Endothelial cell (in vitro differentiated cells): ENCODE results near the gene RPS6KA2. TPM values are rescaled to one million over a fixed set of nuclear protein-coding genes. Genes with fewer than 3 reads are reported as not detected.
A peak's percentile ranks its signal among the peaks of the same experiment; 100 is the strongest.

Source experiments
- DNase-seq: peaks from one replicate; pipeline ENCODE4 v3.0.0; 2021; ENCODE audit warnings: low spot score
- H3K27ac Mint-ChIP-seq: one replicate; pipeline ENCODE4 v1.8.0; 2021; ENCODE audit warnings: mixed read lengths, inconsistent platforms; ENCODE audit not compliant: unreplicated experiment
- H3K27me3 Mint-ChIP-seq: one replicate; pipeline ENCODE4 v1.8.0; 2021; ENCODE audit warnings: mild to moderate bottlenecking, moderate library complexity, mixed read lengths, inconsistent platforms; ENCODE audit not compliant: unreplicated experiment
- H3K36me3 Mint-ChIP-seq: one replicate; pipeline ENCODE4 v1.8.0; 2021; ENCODE audit warnings: mild to moderate bottlenecking, low read depth, mixed read lengths, inconsistent platforms; ENCODE audit not compliant: unreplicated experiment
- H3K4me1 Mint-ChIP-seq: one replicate; pipeline ENCODE4 v1.8.0; 2021; ENCODE audit warnings: mild to moderate bottlenecking, mixed read lengths, inconsistent platforms; ENCODE audit not compliant: unreplicated experiment
- H3K4me3 Mint-ChIP-seq: one replicate; pipeline ENCODE4 v1.8.0; 2021; ENCODE audit warnings: mild to moderate bottlenecking, mixed read lengths, inconsistent platforms; ENCODE audit not compliant: unreplicated experiment
- H3K9me3 Mint-ChIP-seq: one replicate; pipeline ENCODE4 v1.8.0; 2021; ENCODE audit warnings: mixed read lengths, inconsistent platforms; ENCODE audit not compliant: unreplicated experiment
- CTCF ChIP-seq: fragments of 200-600 bp; sonication (generic); IDR thresholded peaks from one replicate; pipeline ENCODE4 v1.5.0; 2021; ENCODE audit warnings: antibody characterized with exemption; ENCODE audit not compliant: unreplicated experiment
- total RNA-seq: library from RNA; stranded (reverse); fragmentation: NEBNext Ultra II Directional; extraction: Animal tissue kit (Norgen Biotek cat#: 25700); gene quantifications from one replicate; pipeline ENCODE4 v1.2.1, GENCODE V29; 2021; ENCODE audit not compliant: unreplicated experiment

Gene RPS6KA2
- total RNA-seq, 1 donor from 2014 or later = 105 TPM

GRCh38 chr6:166573511-166574216 lies 53.4 kb downstream of the RPS6KA2 start:
- TF ChIP-seq CTCF = no peak
- Mint-ChIP-seq H3K27me3 (peaks cover 5% of the 10 kb centered on the region), H3K36me3 (peaks cover 26% of the 10 kb centered on the region), H3K9me3 (peaks cover 5% of the 10 kb centered on the region), H3K4me1 (peaks cover 34% of the 10 kb centered on the region), H3K4me3 (no peak overlapping the region), H3K27ac (no peak overlapping the region)
- no peak for DNase-seq

- no peak for DNase-seq
- peak overlapping the region; percentile 73 for H3K4me3 Mint-ChIP-seq
Measured at GRCh38 chr6:166572370-166573261, 54.4 kb downstream of the RPS6KA2 start.

GRCh38 chr6:166570929-166571713 lies 55.9 kb downstream of the RPS6KA2 start:
- peaks cover 17% of the 10 kb centered on the region for H3K36me3 Mint-ChIP-seq
- no peak overlapping the region for H3K4me3 Mint-ChIP-seq
- H3K27me3 Mint-ChIP-seq = peaks cover 3% of the 10 kb centered on the region
- peaks cover 49% of the 10 kb centered on the region for H3K4me1 Mint-ChIP-seq
- H3K27ac Mint-ChIP-seq = peak overlapping the region; percentile 7
- DNase-seq = no peak
- H3K9me3 Mint-ChIP-seq = no peaks in the 10 kb centered on the region
- TF ChIP-seq CTCF = no peak

More at GRCh38 chr6:166572370-166573261, 54.4 kb downstream of the RPS6KA2 start:
- no peak for TF ChIP-seq CTCF
- Mint-ChIP-seq H3K4me1 (peaks cover 42% of the 10 kb centered on the region), H3K27ac (peak overlapping the region; percentile 70), H3K9me3 (peaks cover 2% of the 10 kb centered on the region), H3K27me3 (peaks cover 5% of the 10 kb centered on the region), H3K36me3 (peaks cover 24% of the 10 kb centered on the region)

- peaks cover 5% of the 10 kb centered on the region for H3K27me3 Mint-ChIP-seq
- peaks cover 18% of the 10 kb centered on the region for H3K36me3 Mint-ChIP-seq
- no peaks in the 10 kb centered on the region for H3K9me3 Mint-ChIP-seq
- no peak for DNase-seq
- H3K4me3 Mint-ChIP-seq = no peak overlapping the region
- no peak for TF ChIP-seq CTCF
- peaks cover 58% of the 10 kb centered on the region for H3K4me1 Mint-ChIP-seq
- H3K27ac Mint-ChIP-seq = no peak overlapping the region
Measured at GRCh38 chr6:166569206-166569605, 57.8 kb downstream of the RPS6KA2 start.
